GM06990 (cell line): ENCODE results near the gene DNAJC17.

ENCODE experiments used
- DNase-seq: peaks from one replicate; pipeline ENCODE4 v3.0.0-alpha.2; 2011; ENCODE audit not compliant: insufficient read length; ENCODE audit errors: extremely low read depth
- H3K27me3 ChIP-seq: replicated peaks from 2 replicates; pipeline ENCODE4 v1.6.0; 2011; ENCODE audit warnings: low read length; ENCODE audit not compliant: control insufficient read depth, insufficient read depth
- H3K36me3 ChIP-seq: 2 replicates; pipeline ENCODE4 v1.5.1; 2011; ENCODE audit warnings: low read length; ENCODE audit not compliant: control insufficient read depth, insufficient read depth
- H3K4me3 ChIP-seq: replicated peaks from 2 replicates; pipeline ENCODE4 v1.5.1; 2011; ENCODE audit warnings: low read depth, mild to moderate bottlenecking, control low read depth, low read length
- TF ChIP-seq, protein P1 (sequence below): IDR thresholded peaks from 2 replicates; pipeline ENCODE4 v1.5.1; 2011; ENCODE audit warnings: low read length, control low read depth, mild to moderate bottlenecking, inconsistent platforms; ENCODE audit not compliant: insufficient read depth, poor library complexity, severe bottlenecking

Gene DNAJC17

DNA sequence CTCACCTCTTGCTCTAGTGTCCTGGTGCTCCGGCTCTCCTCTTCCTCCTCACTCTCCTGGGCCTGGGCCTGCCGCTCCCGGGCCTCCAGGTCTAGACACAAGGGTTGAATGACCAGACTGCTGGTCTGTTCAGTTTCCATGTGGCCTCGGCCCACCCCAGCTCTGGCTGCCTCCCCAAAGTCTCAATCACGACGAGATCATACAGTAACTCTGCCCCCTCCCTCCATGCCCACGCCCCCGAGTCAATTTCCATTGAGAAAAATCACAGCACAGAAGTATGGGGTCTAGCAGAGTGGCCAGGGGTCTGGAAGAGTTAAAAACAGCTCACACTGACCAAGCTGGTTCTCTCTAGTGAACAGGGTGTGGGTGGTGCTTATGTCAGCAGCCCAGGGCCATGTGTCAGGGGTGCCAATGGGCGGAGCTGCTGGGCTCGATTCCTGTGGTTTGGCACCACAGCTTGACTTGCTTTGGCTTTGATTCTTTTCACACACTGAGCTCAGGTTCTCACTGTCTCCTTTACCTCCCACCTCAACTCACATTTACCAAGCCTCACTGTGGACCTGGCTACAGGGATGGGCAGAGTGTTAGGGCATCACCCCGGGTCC lies 30.6 kb downstream of the DNAJC17 start:
- H3K36me3 ChIP-seq = peaks cover 33% of the 10 kb centered on the region
- no peaks in the 10 kb centered on the region for H3K27me3 ChIP-seq
- DNase-seq = no peak
- TF ChIP-seq, protein P1, sequence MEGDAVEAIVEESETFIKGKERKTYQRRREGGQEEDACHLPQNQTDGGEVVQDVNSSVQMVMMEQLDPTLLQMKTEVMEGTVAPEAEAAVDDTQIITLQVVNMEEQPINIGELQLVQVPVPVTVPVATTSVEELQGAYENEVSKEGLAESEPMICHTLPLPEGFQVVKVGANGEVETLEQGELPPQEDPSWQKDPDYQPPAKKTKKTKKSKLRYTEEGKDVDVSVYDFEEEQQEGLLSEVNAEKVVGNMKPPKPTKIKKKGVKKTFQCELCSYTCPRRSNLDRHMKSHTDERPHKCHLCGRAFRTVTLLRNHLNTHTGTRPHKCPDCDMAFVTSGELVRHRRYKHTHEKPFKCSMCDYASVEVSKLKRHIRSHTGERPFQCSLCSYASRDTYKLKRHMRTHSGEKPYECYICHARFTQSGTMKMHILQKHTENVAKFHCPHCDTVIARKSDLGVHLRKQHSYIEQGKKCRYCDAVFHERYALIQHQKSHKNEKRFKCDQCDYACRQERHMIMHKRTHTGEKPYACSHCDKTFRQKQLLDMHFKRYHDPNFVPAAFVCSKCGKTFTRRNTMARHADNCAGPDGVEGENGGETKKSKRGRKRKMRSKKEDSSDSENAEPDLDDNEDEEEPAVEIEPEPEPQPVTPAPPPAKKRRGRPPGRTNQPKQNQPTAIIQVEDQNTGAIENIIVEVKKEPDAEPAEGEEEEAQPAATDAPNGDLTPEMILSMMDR = no peak
- no peak overlapping the region for H3K4me3 ChIP-seq

DNA sequence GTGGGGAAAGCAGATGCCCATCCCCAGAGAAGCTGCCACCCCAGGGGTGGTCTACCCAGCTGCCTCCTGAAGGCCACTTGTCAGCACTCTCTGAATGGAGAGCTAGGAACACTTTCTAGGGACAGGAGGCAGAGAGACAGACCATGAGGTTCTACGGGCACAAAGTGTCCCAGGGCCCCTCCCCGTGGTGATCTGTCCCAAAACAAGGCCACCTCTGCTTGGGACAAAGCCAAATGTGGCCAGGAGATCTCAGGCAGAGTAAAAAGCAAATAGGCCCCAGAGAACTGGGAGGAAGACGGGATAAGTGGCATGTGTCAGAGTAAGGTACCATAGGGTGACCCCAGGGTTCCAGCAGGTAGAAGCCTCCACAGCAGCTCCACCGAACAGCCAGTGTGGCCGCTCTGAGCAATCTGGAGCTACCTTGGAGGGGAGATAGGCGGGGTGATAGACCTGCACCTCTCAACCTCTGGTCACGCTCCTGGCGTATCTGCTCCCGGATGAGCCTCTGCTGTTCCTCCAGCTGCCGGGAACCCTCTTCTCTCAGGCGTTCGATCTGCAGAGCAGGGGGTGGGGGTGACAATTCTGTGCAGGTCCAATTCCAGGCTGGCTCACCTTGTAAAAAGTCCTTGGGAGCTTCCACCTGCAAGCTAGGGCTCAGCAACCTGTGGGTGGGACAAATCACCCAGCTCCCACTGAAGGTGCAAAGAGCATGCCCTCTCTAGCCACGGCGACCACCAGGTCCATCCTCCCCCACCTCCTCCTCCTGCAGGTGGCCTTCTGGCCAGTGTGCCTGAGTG lies 31.3 kb downstream of the DNAJC17 start:
- TF ChIP-seq, protein P1 = no peak
- Histone ChIP-seq H3K4me3 (no peak overlapping the region), H3K27me3 (no peaks in the 10 kb centered on the region), H3K36me3 (peaks cover 33% of the 10 kb centered on the region)
- DNase-seq = no peak

DNA sequence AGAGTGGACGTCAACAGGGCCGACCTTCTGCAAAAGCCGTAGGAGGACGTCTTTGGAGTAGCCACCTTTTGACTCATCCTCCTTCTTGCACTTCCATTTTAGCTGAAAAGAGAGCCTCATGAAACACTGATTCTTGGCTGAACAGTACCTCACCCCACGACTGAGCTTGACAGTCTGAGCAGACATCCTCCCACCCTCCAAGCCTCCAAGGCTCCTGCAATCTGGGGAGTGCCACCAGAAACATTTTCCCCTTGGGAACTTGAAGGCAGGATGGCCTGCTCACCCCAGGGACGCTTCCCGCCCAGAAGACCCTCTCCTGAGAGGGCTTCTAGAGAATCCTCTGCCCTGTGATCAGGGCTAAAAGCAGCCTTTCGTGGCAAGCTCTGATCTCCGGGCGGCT lies 32.3 kb downstream of the DNAJC17 start:
- Histone ChIP-seq H3K4me3 (no peak overlapping the region), H3K36me3 (peaks cover 33% of the 10 kb centered on the region), H3K27me3 (no peaks in the 10 kb centered on the region)
- no peak for DNase-seq
- TF ChIP-seq, protein P1 = no peak

DNA sequence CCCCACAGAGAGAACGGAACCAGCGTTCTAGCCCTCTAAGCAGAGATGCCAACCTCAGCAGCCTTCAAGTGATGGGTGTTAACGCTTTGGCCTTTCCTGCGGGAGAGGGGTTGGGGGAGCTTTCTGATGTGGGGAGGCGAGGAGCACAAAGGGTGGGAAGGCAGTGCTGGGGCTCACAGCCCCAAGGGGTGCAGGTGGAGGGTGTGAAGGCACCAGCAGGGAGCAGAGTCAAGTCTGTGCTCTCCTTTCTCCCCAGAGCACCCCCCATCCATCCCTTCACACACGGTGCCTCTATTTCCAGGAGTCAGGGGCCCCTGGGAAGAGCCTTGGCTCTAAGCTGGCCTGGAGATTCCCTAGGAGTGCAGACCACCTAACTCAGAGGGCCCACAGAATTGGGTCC lies 33.4 kb downstream of the DNAJC17 start:
- TF ChIP-seq, protein P1 = no peak
- H3K27me3 ChIP-seq = no peaks in the 10 kb centered on the region
- H3K4me3 ChIP-seq = no peak overlapping the region
- no peak for DNase-seq
- H3K36me3 ChIP-seq = peaks cover 25% of the 10 kb centered on the region

DNA sequence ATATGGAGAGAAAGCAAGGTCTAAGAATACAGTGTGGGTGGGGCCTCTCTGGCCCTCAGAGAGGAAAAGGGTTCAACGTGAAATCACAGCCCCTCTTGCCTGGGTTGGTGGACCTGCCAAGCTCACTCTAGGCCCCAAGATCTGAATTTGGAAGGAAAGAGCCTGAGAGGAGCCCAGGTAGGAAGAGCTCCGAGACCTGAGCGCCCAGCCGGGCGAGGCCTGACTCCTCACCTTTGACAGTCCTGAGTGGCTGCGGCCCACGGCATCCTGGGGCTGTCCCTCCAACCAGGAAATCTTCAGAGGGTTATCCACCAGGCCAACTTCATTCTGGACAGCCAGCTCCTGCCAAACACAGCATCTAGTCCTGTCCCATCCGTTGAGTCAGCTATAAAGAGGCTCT lies 33.8 kb downstream of the DNAJC17 start:
- no peaks in the 10 kb centered on the region for H3K27me3 ChIP-seq
- H3K4me3 ChIP-seq = no peak overlapping the region
- H3K36me3 ChIP-seq = peaks cover 24% of the 10 kb centered on the region
- TF ChIP-seq, protein P1 = no peak
- DNase-seq = no peak
